Measurements from ENCODE around the gene PPM1G. TPM values are rescaled to one million over a fixed set of nuclear protein-coding genes. Genes with fewer than 3 reads are reported as not detected.

The PPM1G gene
- polyA plus RNA-seq, 1 experiment: 48.6 TPM

DNA sequence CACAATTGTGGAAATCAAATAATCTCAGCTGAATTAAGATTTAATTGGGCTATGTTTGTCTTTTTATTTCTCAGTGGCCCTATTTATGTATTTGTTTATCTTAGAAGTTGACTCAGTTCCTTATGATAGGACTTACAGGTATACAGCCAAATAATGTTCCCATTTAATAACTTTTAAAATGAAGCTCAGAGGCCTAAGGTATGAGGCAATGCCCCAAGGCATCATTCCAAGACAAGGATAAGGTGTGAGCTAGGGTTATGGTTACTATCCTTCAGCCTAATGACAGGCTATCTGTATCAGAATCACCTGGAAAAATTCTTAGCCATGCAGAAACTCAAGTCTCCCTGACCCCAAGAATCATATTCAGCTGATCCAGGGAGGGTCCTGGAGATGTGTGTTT is 11.6 kb upstream of the PPM1G start:
- Histone ChIP-seq H3K27ac (ENCODE audit: low read depth, low read length) (no peak overlapping the region), H3K9me3 (ENCODE audit: control insufficient read depth, insufficient read depth, low read length) (no peaks in the 10 kb centered on the region), H3K4me3 (ENCODE audit: low read depth, low read length) (no peak overlapping the region), H3K27me3 (ENCODE audit: control insufficient read depth, insufficient read depth, low read length) (no peaks in the 10 kb centered on the region)
- CTCF ChIA-PET: interaction anchor here (1.4 kb wide), 2 partner anchors 13 to 262 kb away, joined by 5 read pairs; no protein-coding TSS in a partner anchor
- no peak for DNase-seq (ENCODE audit: low read depth, low spot score)
- no peak for TF ChIP-seq CTCF (IDR thresholded peaks at IDR 0.05; ENCODE audit: low read depth, low read length)
- POLR2A ChIA-PET: no interaction called here

DNA sequence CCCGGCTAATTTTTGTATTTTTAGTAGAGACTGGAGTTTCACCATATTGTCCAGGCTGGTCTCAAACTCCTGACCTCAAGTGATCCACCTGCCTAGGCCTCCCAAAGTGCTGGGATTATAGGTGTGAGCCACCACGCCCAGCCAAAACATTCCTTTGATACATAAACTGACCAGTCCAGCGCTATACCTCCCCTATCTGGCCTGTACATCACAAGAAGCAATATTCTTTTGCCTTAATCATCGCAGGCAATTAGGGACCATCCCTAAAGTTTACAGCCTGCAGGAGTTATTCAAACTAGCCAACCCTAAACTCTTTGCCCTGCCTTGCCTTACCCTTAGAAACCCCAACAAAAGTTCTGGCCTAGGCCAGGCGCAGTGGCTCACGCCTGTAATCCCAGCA is 6.8 kb upstream of the PPM1G start:
- no peak for TF ChIP-seq CTCF (IDR thresholded peaks at IDR 0.05; ENCODE audit: low read depth, low read length)
- peaks cover 3% of the 10 kb centered on the region for H3K27me3 ChIP-seq (ENCODE audit: control insufficient read depth, insufficient read depth, low read length)
- ChIA-PET POLR2A (no interaction called here), CTCF (no interaction called here)
- H3K4me3 ChIP-seq (ENCODE audit: low read depth, low read length): no peak overlapping the region
- H3K9me3 ChIP-seq (ENCODE audit: control insufficient read depth, insufficient read depth, low read length): no peaks in the 10 kb centered on the region
- H3K27ac ChIP-seq (ENCODE audit: low read depth, low read length): no peak overlapping the region
- DNase-seq (ENCODE audit: low read depth, low spot score): no peak

GRCh38 chr2:27412419-27413152 is 3.2 kb upstream of the PPM1G start:
- POLR2A ChIA-PET: no interaction called here
- peaks cover 2% of the 10 kb centered on the region; the same call in 1 of the 2 replicates for H3K9me3 ChIP-seq (ENCODE audit: control insufficient read depth, insufficient read depth, low read length)
- peaks cover 3% of the 10 kb centered on the region for H3K27me3 ChIP-seq (ENCODE audit: control insufficient read depth, insufficient read depth, low read length)
- CTCF ChIA-PET: no interaction called here
- H3K4me3 ChIP-seq (ENCODE audit: low read depth, low read length): no peak overlapping the region
- H3K27ac ChIP-seq (ENCODE audit: low read depth, low read length): no peak overlapping the region
- TF ChIP-seq CTCF (IDR thresholded peaks at IDR 0.05; ENCODE audit: low read depth, low read length): no peak
- DNase-seq (ENCODE audit: low read depth, low spot score): no peak

DNA sequence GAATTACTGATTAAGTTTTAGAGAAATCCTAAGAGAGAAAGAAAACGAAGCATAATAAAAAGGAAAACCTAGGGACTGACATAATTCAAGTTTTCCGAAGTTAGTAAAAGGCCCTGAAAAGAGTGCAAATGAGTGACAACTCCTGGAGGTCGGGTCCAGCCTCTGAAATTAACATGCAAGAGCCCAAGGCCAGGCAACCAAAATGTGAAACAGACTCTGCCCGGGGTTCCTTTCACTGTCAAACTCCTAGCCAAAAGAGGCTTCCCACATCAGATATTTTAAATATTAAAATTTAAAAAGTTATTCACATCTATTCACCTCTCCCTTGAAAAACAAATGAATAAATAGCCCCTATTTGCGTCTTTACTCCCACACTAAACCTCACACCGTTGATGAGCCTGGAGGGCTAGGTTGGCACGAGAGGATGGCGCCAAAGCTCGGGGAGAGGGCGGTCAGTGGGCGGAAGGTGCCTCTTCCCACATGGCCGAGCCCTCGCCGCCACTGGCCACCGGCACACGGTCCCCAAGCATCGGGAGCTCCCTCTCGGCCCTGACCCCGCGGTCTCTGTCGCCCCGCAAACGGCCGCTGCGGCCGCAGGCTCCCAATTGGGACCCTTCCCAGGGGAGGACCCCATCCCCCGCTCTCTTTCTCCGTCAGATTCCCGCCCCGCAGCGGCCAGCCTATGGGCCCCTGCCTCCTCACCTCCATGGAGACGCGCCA is 630 bp downstream of the PPM1G start:
- DNase-seq (ENCODE audit: low read depth, low spot score): no peak
- ChIA-PET POLR2A (interaction anchor here (0.7 to 3.1 kb wide), 5 partner anchors 17 to 220 kb away, joined by 3 to 43 read pairs (median 8); partner anchors contain the start of genes CCDC121, GPN1, NRBP1 and ZNF512), CTCF (interaction anchor here (1.4 to 3.4 kb wide), 4 partner anchors 8 to 274 kb away, joined by 3 to 16 read pairs (median 8); no protein-coding TSS in a partner anchor)
- Histone ChIP-seq H3K27me3 (ENCODE audit: control insufficient read depth, insufficient read depth, low read length) (peaks cover 3% of the 10 kb centered on the region), H3K27ac (ENCODE audit: low read depth, low read length) (peak overlapping the region; percentile 31), H3K9me3 (ENCODE audit: control insufficient read depth, insufficient read depth, low read length) (peaks cover 2% of the 10 kb centered on the region; the same call in 1 of the 2 replicates), H3K4me3 (ENCODE audit: low read depth, low read length) (peak overlapping the region; percentile 89)
- TF ChIP-seq CTCF (IDR thresholded peaks at IDR 0.05; ENCODE audit: low read depth, low read length): no peak

Measured in AG04450 (cell line).